Spleen (tissue), 11 donors: ENCODE measurements around the gene YPEL1. TPM values are rescaled to one million over a fixed set of nuclear protein-coding genes. Genes with fewer than 3 reads are reported as not detected.
A peak's percentile ranks its signal among the peaks of the same experiment; 100 is the strongest.
"Not testable (repeated sequence)": the region's sequence is repeated elsewhere in the genome, so short reads cannot be mapped to it uniquely, and the experiment has no call there.

ENCODE experiments used
- DNase-seq: peaks from one replicate; pipeline ENCODE4 v3.0.0-alpha.2; 2020
- H3K27ac ChIP-seq, 8 donors: fragments of 200-600 bp; sonication (generic) in 7 of 8; 1 replicate in 4 of 8; 2 replicates in 4 of 8; pipeline versions ENCODE4 v1.5.0 to v1.8.0; 2016 to 2021; ENCODE audit warnings: inconsistent platforms in 4 of 8, mild to moderate bottlenecking in 4 of 8, moderate library complexity in 1 of 8
- H3K27me3 ChIP-seq, 7 donors: fragments of 200-600 bp; sonication (generic) in 6 of 7; replicated peaks in 1 of 7; 1 replicate in 4 of 7; 2 replicates in 3 of 7; pipeline versions ENCODE4 v1.5.0 to v1.8.0; 2016 to 2021; ENCODE audit warnings: inconsistent platforms in 3 of 7, mild to moderate bottlenecking in 1 of 7
- H3K36me3 ChIP-seq, 6 donors: fragments of 200-600 bp; sonication (generic) in 5 of 6; 1 replicate in 4 of 6; 2 replicates in 2 of 6; pipeline versions ENCODE4 v1.5.0 to v1.8.0; 2016 to 2021; ENCODE audit warnings: inconsistent platforms in 2 of 6
- H3K4me1 ChIP-seq, 6 donors: fragments of 200-600 bp; sonication (generic) in 5 of 6; 1 replicate in 3 of 6; 2 replicates in 3 of 6; pipeline versions ENCODE4 v1.5.0 to v1.8.0; 2016 to 2021; ENCODE audit warnings: inconsistent platforms in 3 of 6
- H3K4me3 ChIP-seq, 8 donors: fragments of 200-600 bp; sonication (generic) in 7 of 8; 1 replicate in 4 of 8; 2 replicates in 4 of 8; pipeline versions ENCODE4 v1.5.0 to v1.8.0; 2016 to 2021; ENCODE audit warnings: inconsistent platforms in 4 of 8, mild to moderate bottlenecking in 4 of 8, moderate library complexity in 2 of 8
- H3K9me3 ChIP-seq, 8 donors: fragments of 200-600 bp; sonication (generic) in 7 of 8; 1 replicate in 4 of 8; 2 replicates in 4 of 8; pipeline versions ENCODE4 v1.5.0 to v1.8.0; 2016 to 2021; ENCODE audit warnings: inconsistent platforms in 4 of 8
- POLR2A ChIP-seq, 3 donors: fragments of 450-650 bp; IDR thresholded peaks; one replicate each; pipeline ENCODE4 v1.5.1; 2017; ENCODE audit warnings: antibody characterized with exemption in 3 of 3, mild to moderate bottlenecking in 1 of 3
- POLR2AphosphoS5 ChIP-seq, 3 donors: sonication (generic); formaldehyde crosslinking; IDR thresholded peaks; one replicate each; pipeline ENCODE4 v1.5.1; 2017; ENCODE audit warnings: antibody characterized with exemption in 3 of 3
- WGBS, 5 donors: extraction: QIAGEN DNeasy Blood & Tissue Kit in 3 of 5; methylation state at CpG; one replicate each; pipeline versions ENCODE4 v1.1.5 to v1.1.7; 2013 to 2018; 5-methylcytosine and 5-hydroxymethylcytosine counted together
- intact Hi-C: fragments of 100-400 bp; cut with DNase I; formaldehyde crosslinking; loops from one replicate; pipeline ENCODE4 v1.15.0; 2023; ENCODE audit warnings: low total_unique reads
- polyA plus RNA-seq, 3 donors: library from polyadenylated mRNA; stranded (reverse); fragments of 200-250 nt; gene quantifications; one replicate each; pipeline ENCODE4 v1.2.1, GENCODE V29; 2013
- total RNA-seq, 7 donors: library from RNA; depleted of rRNA in 3 of 7; stranded (reverse); fragments of >200 nt in 3 of 7; fragmentation: NEBNext Ultra II Directional in 4 of 7; extraction: Animal tissue kit (Norgen Biotek cat#: 25700) in 4 of 7; gene quantifications; one replicate each; pipeline versions ENCODE4 v1.1.0 to v1.2.1, GENCODE V29; 2016 to 2021
- TF ChIP-seq, protein P1 (sequence below), 11 experiments: fragments of 200-600 bp in 7 of 11; fragments of 450-650 bp in 4 of 11; sonication (generic) in 4 of 11; IDR thresholded peaks in 8 of 11; conservative IDR thresholded peaks in 3 of 11; 1 replicate in 7 of 11; 2 replicates in 4 of 11; pipeline versions ENCODE4 v1.4.0 to v1.8.0; 2016 to 2021; ENCODE audit warnings: antibody characterized with exemption in 11 of 11, inconsistent platforms in 4 of 11, mild to moderate bottlenecking in 1 of 11
- donor health status: healthy with polysubstance abuse.
- donor health status: DM: no; HTN: no; CAD: no; lungs with moderate emphysema.
- donor health status: DM: no; HTN: no; CAD: no.
- donor health status: Bipolar disorder and iron deficiency.
- donor health status: healthy.
- donor health status: DM: no; HTN: no; CAD: no.
- donor health status: DM: yes; HTN: yes; CAD: no.

The YPEL1 gene
- total and polyA plus RNA-seq, 10 donors, result 4.8 to 21.3 (median 11.0) TPM

GRCh38 chr22:21680830-21681565 lies 54.6 kb downstream of the YPEL1 start:
- WGBS, 5 donors, result 90 to 96% (median 94%) methylated on average over 15 to 21 of the region's 21 CpGs
- H3K36me3 ChIP-seq, result peaks cover 0 to 93% (median 50%) of the 10 kb centered on the region in 6 donors

DNA sequence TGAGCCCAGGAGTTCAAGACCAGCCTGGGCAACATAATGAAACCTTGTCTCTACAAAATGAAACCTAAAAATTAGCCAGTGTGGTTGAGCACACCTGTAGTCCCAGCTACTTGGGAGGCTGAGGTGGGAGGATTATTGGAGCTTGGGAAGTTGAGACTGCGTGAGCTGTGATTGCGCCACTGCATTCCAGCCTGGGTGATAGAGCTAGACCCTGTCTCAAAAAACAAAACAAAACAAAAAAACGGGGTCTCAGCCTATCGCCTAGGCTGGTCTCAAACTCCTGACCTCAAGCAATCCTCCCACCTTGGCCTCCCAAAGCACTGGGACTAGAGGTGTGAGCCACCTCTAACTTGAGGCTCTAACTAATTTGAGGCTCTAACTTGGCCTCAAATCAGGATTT lies 56.2 kb downstream of the YPEL1 start:
- Histone ChIP-seq H3K27ac (no peak overlapping the region), H3K36me3 (peaks cover 0 to 93% (median 50%) of the 10 kb centered on the region in 6 donors)

More at GRCh38 chr22:21680830-21681565, 54.6 kb downstream of the YPEL1 start:
- Histone ChIP-seq H3K9me3 (no peaks in the 10 kb centered on the region), H3K4me3 (no peak overlapping the region), H3K4me1 (no peaks in the 10 kb centered on the region), H3K27me3 (no peaks in the 10 kb centered on the region), H3K27ac (no peak overlapping the region)
- no peak for TF ChIP-seq POLR2A (IDR thresholded peaks at IDR 0.05)
- TF ChIP-seq, protein P1, sequence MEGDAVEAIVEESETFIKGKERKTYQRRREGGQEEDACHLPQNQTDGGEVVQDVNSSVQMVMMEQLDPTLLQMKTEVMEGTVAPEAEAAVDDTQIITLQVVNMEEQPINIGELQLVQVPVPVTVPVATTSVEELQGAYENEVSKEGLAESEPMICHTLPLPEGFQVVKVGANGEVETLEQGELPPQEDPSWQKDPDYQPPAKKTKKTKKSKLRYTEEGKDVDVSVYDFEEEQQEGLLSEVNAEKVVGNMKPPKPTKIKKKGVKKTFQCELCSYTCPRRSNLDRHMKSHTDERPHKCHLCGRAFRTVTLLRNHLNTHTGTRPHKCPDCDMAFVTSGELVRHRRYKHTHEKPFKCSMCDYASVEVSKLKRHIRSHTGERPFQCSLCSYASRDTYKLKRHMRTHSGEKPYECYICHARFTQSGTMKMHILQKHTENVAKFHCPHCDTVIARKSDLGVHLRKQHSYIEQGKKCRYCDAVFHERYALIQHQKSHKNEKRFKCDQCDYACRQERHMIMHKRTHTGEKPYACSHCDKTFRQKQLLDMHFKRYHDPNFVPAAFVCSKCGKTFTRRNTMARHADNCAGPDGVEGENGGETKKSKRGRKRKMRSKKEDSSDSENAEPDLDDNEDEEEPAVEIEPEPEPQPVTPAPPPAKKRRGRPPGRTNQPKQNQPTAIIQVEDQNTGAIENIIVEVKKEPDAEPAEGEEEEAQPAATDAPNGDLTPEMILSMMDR (IDR thresholded peaks at IDR 0.05 in 8 of 11, conservative IDR thresholded peaks at IDR 0.05 in 3 of 11), result no peak
- TF ChIP-seq POLR2AphosphoS5 (IDR thresholded peaks at IDR 0.05), result no peak
- intact Hi-C loops, result no loop called here
- no peak for DNase-seq

DNA sequence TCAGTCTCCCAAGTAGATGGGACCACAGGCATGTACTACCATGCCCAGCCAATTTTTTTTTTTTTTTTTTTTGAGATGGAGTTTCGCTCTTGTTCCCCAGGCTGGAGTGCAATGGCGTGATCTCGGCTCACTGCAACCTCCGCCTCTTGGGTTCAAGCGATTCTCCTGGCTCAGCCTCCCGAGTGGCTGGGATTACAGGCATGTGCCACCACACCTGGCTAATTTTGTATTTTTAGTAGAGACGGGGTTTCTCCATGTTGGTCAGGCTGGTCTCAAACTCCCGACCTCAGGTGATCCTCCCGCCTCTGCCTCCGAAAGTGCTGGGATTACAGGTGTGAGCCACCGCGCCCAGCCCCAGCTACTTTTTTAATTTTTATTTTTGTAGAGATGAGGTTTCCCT lies 56.8 kb downstream of the YPEL1 start:
- H3K9me3 ChIP-seq, H3K4me3 ChIP-seq, H3K27ac ChIP-seq, intact Hi-C loops, DNase-seq, H3K27me3 ChIP-seq, H3K4me1 ChIP-seq: not testable (repeated sequence)
- peaks cover 0 to 93% (median 51%) of the 10 kb centered on the region in 6 donors for H3K36me3 ChIP-seq
- 97 to 99% (median 98%) methylated on average over 12 of the region's 12 CpGs for WGBS, 5 donors

More for the DNA sequence above, 56.2 kb downstream of the YPEL1 start:
- intact Hi-C loops, result no loop called here
- TF ChIP-seq, protein P1 (IDR thresholded peaks at IDR 0.05 in 8 of 11, conservative IDR thresholded peaks at IDR 0.05 in 3 of 11), result no peak
- TF ChIP-seq POLR2A (IDR thresholded peaks at IDR 0.05) (no peak), POLR2AphosphoS5 (IDR thresholded peaks at IDR 0.05) (no peak)
- 84 to 100% (median 97%) methylated on average over 4 of the region's 4 CpGs for WGBS, 5 donors
- no peaks in the 10 kb centered on the region for H3K27me3 ChIP-seq
- H3K9me3 ChIP-seq, result no peaks in the 10 kb centered on the region
- DNase-seq, result no peak
- H3K4me1 ChIP-seq, result no peaks in the 10 kb centered on the region
- no peak overlapping the region for H3K4me3 ChIP-seq

GRCh38 chr22:21677606-21678443 lies 57.8 kb downstream of the YPEL1 start:
- H3K4me3 ChIP-seq, result no peak overlapping the region
- TF ChIP-seq POLR2AphosphoS5 (IDR thresholded peaks at IDR 0.05), result peak in 2 of 3 donors; percentile 9 to 38
- TF ChIP-seq, protein P1 (IDR thresholded peaks at IDR 0.05 in 8 of 11, conservative IDR thresholded peaks at IDR 0.05 in 3 of 11), result no peak
- no peak for TF ChIP-seq POLR2A (IDR thresholded peaks at IDR 0.05)
- WGBS, 5 donors, result 90 to 96% (median 92%) methylated on average over 15 of the region's 15 CpGs
- no peaks in the 10 kb centered on the region for H3K27me3 ChIP-seq
- H3K4me1 ChIP-seq, result no peaks in the 10 kb centered on the region
- H3K36me3 ChIP-seq, result peaks cover 0 to 93% (median 52%) of the 10 kb centered on the region in 6 donors
- no peaks in the 10 kb centered on the region for H3K9me3 ChIP-seq
- intact Hi-C loops, result no loop called here
- H3K27ac ChIP-seq, result no peak overlapping the region
- DNase-seq, result no peak
